ENCODE data around the gene PTP4A2. TPM values are rescaled to one million over a fixed set of nuclear protein-coding genes. Genes with fewer than 3 reads are reported as not detected.
"Not testable (repeated sequence)": the region's sequence is repeated elsewhere in the genome, so short reads cannot be mapped to it uniquely, and the experiment has no call there.

Gene PTP4A2
- total and polyA plus RNA-seq, 2 donors (not counting 3 experiments of a cell fraction or from before 2014, with no cell fraction given) = 74.1 to 184 TPM

DNA sequence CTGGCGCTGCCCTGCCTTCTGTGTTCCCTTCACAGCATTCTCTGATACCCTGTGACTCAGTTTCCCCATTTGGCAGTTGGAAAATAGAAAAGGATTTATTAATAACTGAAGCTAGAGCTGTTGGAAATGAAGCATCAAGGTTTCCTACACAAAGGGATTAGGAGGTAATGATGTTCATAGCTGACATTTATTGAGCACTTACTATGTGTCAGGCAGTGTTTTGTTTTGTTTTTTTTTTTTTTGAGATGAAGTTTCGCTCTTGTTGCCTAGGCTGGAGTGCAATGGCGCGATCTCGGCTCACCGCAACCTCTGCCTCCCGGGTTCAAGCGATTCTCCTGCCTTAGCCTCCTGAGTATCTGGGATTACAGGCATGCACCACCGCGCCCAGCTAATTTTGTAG is 7.5 kb upstream of the PTP4A2 start:
- H3K4me3 ChIP-seq (replicated peaks in 1 of 3; ENCODE audit: insufficient read depth in 1 of 3, low read depth in 1 of 3, low read length in 3 of 3); H4K20me1 ChIP-seq (replicated peaks; ENCODE audit: control insufficient read depth, extremely low read depth, insufficient read depth, low read length); H3K36me3 ChIP-seq (ENCODE audit: control insufficient read depth in 2 of 2, extremely low read depth in 1 of 2, insufficient read depth in 2 of 2, low read length in 2 of 2); H3K79me2 ChIP-seq (ENCODE audit: control insufficient read depth, insufficient read depth, low read length); FAIRE-seq; H3K9me1 ChIP-seq (replicated peaks; ENCODE audit: control insufficient read depth, extremely low read depth, insufficient read depth, low read length); POLR2A ChIA-PET; H2AFZ ChIP-seq (ENCODE audit: low read depth, low read length); H3K4me2 ChIP-seq (ENCODE audit: insufficient read depth, low read length); dilution Hi-C loops (cut with MboI; ENCODE audit: extremely low pct_ligation_motif_present, low sequenced_read_pairs); BruUV-seq (replicated peaks); H3K27ac ChIP-seq (ENCODE audit: insufficient read depth, low read depth, low read length); DNase-seq (ENCODE audit: low read depth, low spot score); intact Hi-C loops (cut with micrococcal nuclease); H3K9ac ChIP-seq (replicated peaks; ENCODE audit: extremely low read depth, insufficient read depth, low read length); H3K9me3 ChIP-seq (replicated peaks; ENCODE audit: control insufficient read depth, insufficient read depth, low read length); H3K27me3 ChIP-seq (ENCODE audit: control insufficient read depth in 2 of 2, insufficient read depth in 2 of 2, low read length in 2 of 2): not testable (repeated sequence)
- CTCF ChIA-PET = interaction anchor here (1.3 to 4.2 kb wide), 2 partner anchors 10 to 130 kb away, joined by 3 to 33 read pairs; partner anchors contain the start of gene SPOCD1
- peaks cover 18% of the 10 kb centered on the region for H3K4me1 ChIP-seq (ENCODE audit: control insufficient read depth, extremely low read depth, insufficient read depth, low read length)

DNA sequence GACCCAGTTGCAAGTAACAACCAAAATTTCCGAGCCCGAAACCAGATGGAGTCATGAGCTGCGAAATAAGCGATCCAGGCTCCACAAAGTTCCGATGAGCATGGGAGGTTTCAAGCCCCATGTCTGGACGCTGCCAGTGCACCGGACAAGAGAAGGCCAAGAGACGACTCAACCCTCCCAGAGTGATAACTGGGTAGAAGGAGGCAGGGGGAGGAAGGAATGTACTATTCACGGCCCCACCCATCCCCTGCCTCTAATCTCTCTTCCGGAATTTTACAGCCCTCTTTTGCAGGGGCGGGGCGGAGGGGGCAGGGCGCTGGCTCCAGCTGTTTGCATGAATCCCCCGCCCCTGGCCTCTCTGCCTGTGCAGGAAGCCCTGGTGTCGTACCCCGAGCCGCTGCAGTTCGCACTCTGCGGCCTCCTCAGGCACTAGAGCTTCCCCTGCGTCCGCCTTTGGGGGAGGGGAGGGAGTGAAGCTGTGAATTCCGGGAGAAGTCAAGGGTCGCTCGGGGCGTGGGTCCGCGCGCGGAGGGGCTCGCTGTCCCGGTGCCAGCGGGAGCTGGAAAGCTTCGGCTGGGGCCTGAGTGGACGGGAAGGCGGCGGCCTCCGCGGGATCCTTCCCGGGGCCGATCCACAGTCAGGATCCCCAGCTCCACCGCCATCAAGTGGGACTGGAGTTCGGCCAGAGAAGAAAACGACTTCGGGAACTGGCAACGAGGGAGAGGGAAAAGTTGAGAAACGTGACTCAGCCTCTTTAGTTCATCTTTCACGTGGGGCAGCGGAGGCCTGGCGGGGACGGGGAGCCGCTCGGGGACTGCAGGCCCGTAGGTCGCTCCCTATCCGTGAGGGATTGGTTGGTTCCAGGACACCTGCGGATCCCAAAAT is 6.3 kb upstream of the PTP4A2 start:
- H3K4me3 ChIP-seq (replicated peaks in 1 of 3; ENCODE audit: insufficient read depth in 1 of 3, low read depth in 1 of 3, low read length in 3 of 3) = peak overlapping the region in 1 of 3 experiments; percentile 32
- H3K27ac ChIP-seq (ENCODE audit: insufficient read depth, low read depth, low read length) = peak overlapping the region; percentile 25
- dilution Hi-C loops (cut with MboI; ENCODE audit: extremely low pct_ligation_motif_present, low sequenced_read_pairs) (no loop called here), intact Hi-C loops (cut with micrococcal nuclease) (loop anchor here (1.0 kb wide), 1 partner anchor 10 kb away; no protein-coding TSS in a partner anchor)
- no peaks in the 10 kb centered on the region for H3K9me3 ChIP-seq (replicated peaks; ENCODE audit: control insufficient read depth, insufficient read depth, low read length)
- FAIRE-seq (peak; percentile 89), DNase-seq (ENCODE audit: low read depth, low spot score) (peak; percentile 86)
- CTCF ChIA-PET = interaction anchor here (0.9 to 8.7 kb wide), 7 partner anchors 8 to 129 kb away, joined by 3 to 197 read pairs (median 6); partner anchors contain the start of gene SPOCD1
- H2AFZ ChIP-seq (ENCODE audit: low read depth, low read length) = peak overlapping the region; percentile 58
- H3K27me3 ChIP-seq (ENCODE audit: control insufficient read depth in 2 of 2, insufficient read depth in 2 of 2, low read length in 2 of 2) = no peaks in the 10 kb centered on the region
- H3K9me1 ChIP-seq (replicated peaks; ENCODE audit: control insufficient read depth, extremely low read depth, insufficient read depth, low read length) = no peaks in the 10 kb centered on the region
- H3K4me2 ChIP-seq (ENCODE audit: insufficient read depth, low read length) = peak overlapping the region; percentile 49
- peak; percentile 54 for TF ChIP-seq POLR2AphosphoS5 (IDR thresholded peaks at IDR 0.05; ENCODE audit: insufficient read depth, low read depth, low read length)
- peak; percentile 82 for TF ChIP-seq POLR2A (IDR thresholded peaks at IDR 0.05; ENCODE audit: low read depth, low read length)
- TF ChIP-seq EZH2 (IDR thresholded peaks at IDR 0.05; ENCODE audit: borderline replicate concordance, low read depth, low read length, severe bottlenecking) = no peak
- peak; percentile 77 for TF ChIP-seq GATA2 (IDR thresholded peaks at IDR 0.05; ENCODE audit: insufficient read depth, insufficient read length, low read depth, low read length)
- TF ChIP-seq JUN (IDR thresholded peaks at IDR 0.05; ENCODE audit: borderline replicate concordance, insufficient read depth, insufficient read length, low read depth) = peak; percentile 2
- peak; percentile 16 for TF ChIP-seq FOS (IDR thresholded peaks at IDR 0.05; ENCODE audit: borderline replicate concordance, insufficient read depth, low read length)
- TF ChIP-seq, protein P1, sequence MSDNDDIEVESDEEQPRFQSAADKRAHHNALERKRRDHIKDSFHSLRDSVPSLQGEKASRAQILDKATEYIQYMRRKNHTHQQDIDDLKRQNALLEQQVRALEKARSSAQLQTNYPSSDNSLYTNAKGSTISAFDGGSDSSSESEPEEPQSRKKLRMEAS (IDR thresholded peaks at IDR 0.05; ENCODE audit: insufficient read depth, insufficient read length) = peak; percentile 61
- peak; percentile 30 for TF ChIP-seq MYC (IDR thresholded peaks at IDR 0.05; ENCODE audit: low read depth, low read length)
- TF ChIP-seq, protein P2, sequence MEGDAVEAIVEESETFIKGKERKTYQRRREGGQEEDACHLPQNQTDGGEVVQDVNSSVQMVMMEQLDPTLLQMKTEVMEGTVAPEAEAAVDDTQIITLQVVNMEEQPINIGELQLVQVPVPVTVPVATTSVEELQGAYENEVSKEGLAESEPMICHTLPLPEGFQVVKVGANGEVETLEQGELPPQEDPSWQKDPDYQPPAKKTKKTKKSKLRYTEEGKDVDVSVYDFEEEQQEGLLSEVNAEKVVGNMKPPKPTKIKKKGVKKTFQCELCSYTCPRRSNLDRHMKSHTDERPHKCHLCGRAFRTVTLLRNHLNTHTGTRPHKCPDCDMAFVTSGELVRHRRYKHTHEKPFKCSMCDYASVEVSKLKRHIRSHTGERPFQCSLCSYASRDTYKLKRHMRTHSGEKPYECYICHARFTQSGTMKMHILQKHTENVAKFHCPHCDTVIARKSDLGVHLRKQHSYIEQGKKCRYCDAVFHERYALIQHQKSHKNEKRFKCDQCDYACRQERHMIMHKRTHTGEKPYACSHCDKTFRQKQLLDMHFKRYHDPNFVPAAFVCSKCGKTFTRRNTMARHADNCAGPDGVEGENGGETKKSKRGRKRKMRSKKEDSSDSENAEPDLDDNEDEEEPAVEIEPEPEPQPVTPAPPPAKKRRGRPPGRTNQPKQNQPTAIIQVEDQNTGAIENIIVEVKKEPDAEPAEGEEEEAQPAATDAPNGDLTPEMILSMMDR (IDR thresholded peaks at IDR 0.05; ENCODE audit: extremely low read depth in 1 of 2, insufficient read depth in 1 of 2, low read depth in 1 of 2, low read length in 2 of 2) = no peak
- POLR2A ChIA-PET = interaction anchor here (0.6 to 2.0 kb wide), 3 partner anchors 11 to 155 kb away, joined by 3 to 8 read pairs (median 5); no protein-coding TSS in a partner anchor
- H3K9ac ChIP-seq (replicated peaks; ENCODE audit: extremely low read depth, insufficient read depth, low read length) = peak overlapping the region; percentile 25
- no peaks in the 10 kb centered on the region for H4K20me1 ChIP-seq (replicated peaks; ENCODE audit: control insufficient read depth, extremely low read depth, insufficient read depth, low read length)
- TSS peak; percentile 55 for BruUV-seq (replicated peaks)
- peaks cover 18% of the 10 kb centered on the region for H3K4me1 ChIP-seq (ENCODE audit: control insufficient read depth, extremely low read depth, insufficient read depth, low read length)
- no peaks in the 10 kb centered on the region for H3K36me3 ChIP-seq (ENCODE audit: control insufficient read depth in 2 of 2, extremely low read depth in 1 of 2, insufficient read depth in 2 of 2, low read length in 2 of 2)
- H3K79me2 ChIP-seq (ENCODE audit: control insufficient read depth, insufficient read depth, low read length) = no peaks in the 10 kb centered on the region
